Tibial nerve (tissue), 4 donors: ENCODE data around the gene ATPAF1. TPM values are rescaled to one million over a fixed set of nuclear protein-coding genes. Genes with fewer than 3 reads are reported as not detected.
"Not testable (repeated sequence)": the region's sequence is repeated elsewhere in the genome, so short reads cannot be mapped to it uniquely, and the experiment has no call there.

ENCODE experiments used
- DNase-seq, 2 donors: peaks; one replicate each; pipeline ENCODE4 v3.0.0-alpha.2; 2019; ENCODE audit warnings: low spot score in 2 of 2
- H3K27ac ChIP-seq, 4 donors: fragments of 200-600 bp; sonication (generic) in 3 of 4; one replicate each; pipeline ENCODE4 v1.5.1; 2017 to 2019; ENCODE audit warnings: mild to moderate bottlenecking in 1 of 4
- H3K27me3 ChIP-seq, 2 donors: fragments of 200-600 bp; sonication (generic) in 1 of 2; one replicate each; pipeline versions ENCODE4 v1.5.1 to v1.6.0; 2017 to 2019
- H3K36me3 ChIP-seq, 3 donors: fragments of 200-600 bp; sonication (generic); one replicate each; pipeline ENCODE4 v1.5.1; 2018 to 2019
- H3K4me1 ChIP-seq, 4 donors: fragments of 200-600 bp; sonication (generic) in 3 of 4; one replicate each; pipeline ENCODE4 v1.5.1; 2017 to 2019
- H3K4me3 ChIP-seq, 4 donors: fragments of 200-600 bp; sonication (generic) in 3 of 4; one replicate each; pipeline ENCODE4 v1.5.1; 2017 to 2019; ENCODE audit warnings: mild to moderate bottlenecking in 1 of 4, moderate library complexity in 1 of 4
- H3K9me3 ChIP-seq, 4 donors: fragments of 200-600 bp; sonication (generic) in 3 of 4; one replicate each; pipeline ENCODE4 v1.5.1; 2017 to 2019
- CTCF ChIP-seq, 5 experiments: fragments of 200-600 bp in 3 of 5; fragments of 450-650 bp in 2 of 5; sonication (generic) in 3 of 5; IDR thresholded peaks; one replicate each; pipeline ENCODE4 v1.5.1; 2016 to 2019; ENCODE audit warnings: antibody characterized with exemption in 5 of 5, mild to moderate bottlenecking in 3 of 5, moderate library complexity in 2 of 5
- EP300 ChIP-seq, 2 donors: sonication (generic); formaldehyde crosslinking; IDR thresholded peaks; one replicate each; pipeline ENCODE4 v1.6.1; 2017; ENCODE audit warnings: antibody characterized with exemption in 2 of 2, mild to moderate bottlenecking in 1 of 2
- POLR2A ChIP-seq, 2 donors: fragments of 450-650 bp; IDR thresholded peaks; one replicate each; pipeline ENCODE4 v1.6.1; 2017; ENCODE audit warnings: antibody characterized with exemption in 2 of 2, mild to moderate bottlenecking in 2 of 2, moderate library complexity in 2 of 2
- WGBS, 2 donors: methylation state at CpG; one replicate each; pipeline ENCODE4 v1.1.5; 2018; 5-methylcytosine and 5-hydroxymethylcytosine counted together
- total RNA-seq, 4 donors: library from RNA; depleted of rRNA; stranded (reverse); fragments of >200 nt; gene quantifications; one replicate each; pipeline ENCODE4 v1.1.0, GENCODE V29; 2016

ATPAF1 gene
- total RNA-seq, 4 donors from 2014 or later = 26.3 to 38.5 (median 30.2) TPM

- TF ChIP-seq POLR2A (IDR thresholded peaks at IDR 0.05) = no peak
- no peak for TF ChIP-seq EP300 (IDR thresholded peaks at IDR 0.05)
- no peak for TF ChIP-seq CTCF (IDR thresholded peaks at IDR 0.05)
- Histone ChIP-seq H3K9me3 (no peaks in the 10 kb centered on the region), H3K4me3 (no peak overlapping the region), H3K27ac (no peak overlapping the region), H3K36me3 (peaks cover 0 to 34% (median 0%) of the 10 kb centered on the region in 3 donors), H3K4me1 (peaks cover 0 to 32% (median 15%) of the 10 kb centered on the region in 4 donors), H3K27me3 (no peaks in the 10 kb centered on the region)
- 59 to 60% methylated on average over 2 of the region's 2 CpGs for WGBS, 2 donors
- DNase-seq = no peak
These were observed 2.2 kb downstream of the ATPAF1 start for GRCh38 chr1:46665983-46666382.

GRCh38 chr1:46662919-46663318 lies 5.2 kb downstream of the ATPAF1 start:
- not testable (repeated sequence) for H3K27me3 ChIP-seq, H3K27ac ChIP-seq, H3K9me3 ChIP-seq, DNase-seq, H3K4me3 ChIP-seq
- peaks cover 0 to 56% (median 3%) of the 10 kb centered on the region in 3 donors for H3K36me3 ChIP-seq
- peaks cover 0 to 26% (median 15%) of the 10 kb centered on the region in 4 donors for H3K4me1 ChIP-seq
- WGBS, 2 donors = 94 to 99% methylated on average over 4 of the region's 5 CpGs

GRCh38 chr1:46660116-46660515 lies 8.0 kb downstream of the ATPAF1 start:
- WGBS, 2 donors = 95 to 96% methylated on average over 5 of the region's 5 CpGs
- not testable (repeated sequence) for H3K27ac ChIP-seq, H3K27me3 ChIP-seq, H3K4me1 ChIP-seq, H3K4me3 ChIP-seq, DNase-seq, H3K9me3 ChIP-seq
- peaks cover 0 to 80% (median 3%) of the 10 kb centered on the region in 3 donors for H3K36me3 ChIP-seq

- Histone ChIP-seq H3K27ac (no peak overlapping the region), H3K9me3 (peaks cover 0 to 3% (median 0%) of the 10 kb centered on the region in 4 donors), H3K4me1 (no peaks in the 10 kb centered on the region), H3K27me3 (no peaks in the 10 kb centered on the region), H3K36me3 (peaks cover 0 to 80% (median 3%) of the 10 kb centered on the region in 3 donors), H3K4me3 (no peak overlapping the region)
- TF ChIP-seq CTCF (IDR thresholded peaks at IDR 0.05) = no peak
- no peak for TF ChIP-seq EP300 (IDR thresholded peaks at IDR 0.05)
- TF ChIP-seq POLR2A (IDR thresholded peaks at IDR 0.05) = no peak
- WGBS, 2 donors = 87 to 91% methylated on average over 2 of the region's 2 CpGs
- no peak for DNase-seq
These were observed 8.8 kb downstream of the ATPAF1 start for GRCh38 chr1:46659307-46659870.

- H3K36me3 ChIP-seq = peaks cover 0 to 81% (median 3%) of the 10 kb centered on the region in 3 donors
- TF ChIP-seq POLR2A (IDR thresholded peaks at IDR 0.05) = no peak
- no peak for DNase-seq
These were observed 10.4 kb downstream of the ATPAF1 start for GRCh38 chr1:46657775-46658174.

GRCh38 chr1:46656643-46657042 lies 11.5 kb downstream of the ATPAF1 start:
- WGBS, 2 donors = 73 to 83% methylated on average over 2 of the region's 2 CpGs
- TF ChIP-seq CTCF (IDR thresholded peaks at IDR 0.05) (no peak), EP300 (IDR thresholded peaks at IDR 0.05) (no peak), POLR2A (IDR thresholded peaks at IDR 0.05) (no peak)
- Histone ChIP-seq H3K4me3 (no peak overlapping the region), H3K27ac (no peak overlapping the region), H3K9me3 (peaks cover 0 to 3% (median 0%) of the 10 kb centered on the region in 4 donors), H3K27me3 (no peaks in the 10 kb centered on the region), H3K4me1 (no peaks in the 10 kb centered on the region), H3K36me3 (peaks cover 0 to 83% (median 3%) of the 10 kb centered on the region in 3 donors)
- DNase-seq = no peak

More at GRCh38 chr1:46657775-46658174, 10.4 kb downstream of the ATPAF1 start:
- no peak overlapping the region for H3K27ac ChIP-seq
- 82 to 85% methylated on average over 1 of the region's 1 CpG for WGBS, 2 donors
- H3K4me3 ChIP-seq = no peak overlapping the region
- H3K9me3 ChIP-seq = peaks cover 0 to 3% (median 0%) of the 10 kb centered on the region in 4 donors
- no peaks in the 10 kb centered on the region for H3K4me1 ChIP-seq
- no peaks in the 10 kb centered on the region for H3K27me3 ChIP-seq
